ENCODE results near the gene NRARP.
A peak's percentile ranks its signal among the peaks of the same experiment; 100 is the strongest.

Gene NRARP

GRCh38 chr9:137255448-137256114, 46.5 kb downstream of the NRARP start:
- DNase-seq, result no peak

- peak; percentile 52 for DNase-seq
Measured at GRCh38 chr9:137254624-137255447, 47.2 kb downstream of the NRARP start, which contains the start of gene NELFB. NELFB (plus strand) TSS chr9:137255327.

GRCh38 chr9:137253717-137254623, 48.1 kb downstream of the NRARP start:
- DNase-seq, result no peak

- DNase-seq, result no peak
Measured at GRCh38 chr9:137252555-137253506, 49.2 kb downstream of the NRARP start.

- DNase-seq, result no peak
Measured at GRCh38 chr9:137251490-137252268, 50.4 kb downstream of the NRARP start.

- no peak for DNase-seq
Measured at GRCh38 chr9:137251194-137251461, 50.9 kb downstream of the NRARP start, which contains the start of gene STPG3. STPG3 (plus strand) TSS chr9:137251286; CDS start chr9:137251287, 1 bp downstream.

- no peak for DNase-seq
Measured at GRCh38 chr9:137250329-137251193, 51.5 kb downstream of the NRARP start.
